Measurements from ENCODE around the gene FLRT2. TPM values are rescaled to one million over a fixed set of nuclear protein-coding genes. Genes with fewer than 3 reads are reported as not detected.

FLRT2 gene
- total RNA-seq, 4 donors from 2014 or later: 2.1 to 72.4 (median 9.6) TPM

GRCh38 chr14:85702997-85703396 is 173.1 kb downstream of the FLRT2 start:
- DNase-seq: no peak
- TF ChIP-seq POLR2A (IDR thresholded peaks at IDR 0.05) (no peak), CTCF (IDR thresholded peaks at IDR 0.05) (no peak)
- no peaks in the 10 kb centered on the region for H3K9me3 ChIP-seq
- intact Hi-C loops (cut with DNase I; ENCODE audit: low total_unique reads): no loop called here
- H3K27ac ChIP-seq: no peak overlapping the region
- no peaks in the 10 kb centered on the region for H3K36me3 ChIP-seq
- H3K4me3 ChIP-seq: no peak overlapping the region
- no peaks in the 10 kb centered on the region for H3K27me3 ChIP-seq
- no peaks in the 10 kb centered on the region for H3K4me1 ChIP-seq
